BLaER1 treated with 17β-estradiol and CSF1 and Interleukin-3, amounts not matched to agents 10 nM and 100 nM (cell line): ENCODE results near the gene MAN1C1.

ENCODE experiments used
- H3K27ac ChIP-seq, 11 experiments: shearing (Covaris generic); formaldehyde crosslinking; 2 replicates each; pipeline ENCODE4 v1.8.1; 2022
- H3K27me3 ChIP-seq, 11 experiments: shearing (Covaris generic); formaldehyde crosslinking; 2 replicates each; pipeline ENCODE4 v1.8.1; 2022
- H3K36me3 ChIP-seq, 11 experiments: shearing (Covaris generic); formaldehyde crosslinking; 2 replicates each; pipeline ENCODE4 v1.8.1; 2022
- H3K4me1 ChIP-seq, 10 experiments: shearing (Covaris generic); formaldehyde crosslinking; 2 replicates each; pipeline ENCODE4 v1.8.1; 2022
- H3K4me2 ChIP-seq, 11 experiments: shearing (Covaris generic); formaldehyde crosslinking; 2 replicates each; pipeline ENCODE4 v1.8.1; 2022
- H3K4me3 ChIP-seq, 10 experiments: shearing (Covaris generic); formaldehyde crosslinking; 2 replicates each; pipeline ENCODE4 v1.8.1; 2022
- H3K9ac ChIP-seq, 11 experiments: shearing (Covaris generic); formaldehyde crosslinking; 2 replicates each; pipeline ENCODE4 v1.8.1; 2022
- H3K9me3 ChIP-seq, 11 experiments: shearing (Covaris generic); formaldehyde crosslinking; replicated peaks in 1 of 11; 2 replicates each; pipeline ENCODE4 v1.8.1; 2022
- H4K20me1 ChIP-seq, 11 experiments: shearing (Covaris generic); formaldehyde crosslinking; 2 replicates each; pipeline ENCODE4 v1.8.1; 2022
- Cebpa-rat ChIP-seq, 11 experiments: shearing (Covaris generic); IDR thresholded peaks; 2 replicates each; pipeline ENCODE4 v1.8.1; 2022

MAN1C1 gene

GRCh38 chr1:25615172-25615541, 1.4 kb upstream of the MAN1C1 start:
- Histone ChIP-seq H3K4me2 (peak overlapping the region in 10 of 11 experiments; percentile 99 to 100 (median 100); a peak in 17 of 22 replicates), H3K27ac (no peak overlapping the region), H4K20me1 (peaks cover 0 to 34% (median 11%) of the 10 kb centered on the region in 11 experiments; a peak in 13 of 22 replicates), H3K9me3 (no peaks in the 10 kb centered on the region), H3K4me3 (no peak overlapping the region), H3K27me3 (peaks cover 23 to 40% (median 32%) of the 10 kb centered on the region in 11 experiments), H3K4me1 (peaks cover 11 to 49% (median 30%) of the 10 kb centered on the region in 10 experiments), H3K36me3 (no peaks in the 10 kb centered on the region), H3K9ac (no peak overlapping the region)
- no peak for TF ChIP-seq Cebpa-rat (IDR thresholded peaks at IDR 0.05)

DNA sequence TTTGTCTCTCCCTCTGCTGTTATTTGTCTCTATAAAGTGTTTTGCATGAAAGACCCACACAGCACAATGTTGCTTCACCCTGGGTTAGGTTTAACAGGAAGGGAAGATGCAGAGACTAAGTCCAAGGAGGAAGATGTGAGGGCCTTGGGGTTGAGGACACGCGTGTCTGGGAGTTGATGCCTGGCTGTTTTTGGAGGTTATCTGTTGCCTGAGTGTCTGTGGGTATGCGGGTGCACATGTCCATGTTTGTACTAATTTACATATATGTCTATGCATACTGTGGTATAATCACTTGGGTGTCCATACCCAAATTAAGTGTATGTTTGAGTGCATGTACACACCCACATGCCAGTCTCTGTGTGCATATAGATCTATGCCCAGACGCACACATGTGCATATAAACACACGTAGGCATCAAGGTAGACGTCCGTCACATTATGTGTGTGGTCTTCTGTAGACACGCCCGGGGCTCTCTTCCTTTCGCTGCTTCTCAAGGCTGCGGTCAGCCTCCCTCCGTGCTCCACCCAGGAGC, 962 bp upstream of the MAN1C1 start:
- H3K27ac ChIP-seq: peak overlapping the region in 2 of 11 experiments; percentile 64; a peak in 4 of 22 replicates
- no peaks in the 10 kb centered on the region for H3K9me3 ChIP-seq
- TF ChIP-seq Cebpa-rat (IDR thresholded peaks at IDR 0.05): no peak
- peaks cover 0 to 38% (median 11%) of the 10 kb centered on the region in 11 experiments; a peak in 13 of 22 replicates for H4K20me1 ChIP-seq
- peak overlapping the region; percentile 97 to 100 (median 100) for H3K4me2 ChIP-seq
- H3K36me3 ChIP-seq: no peaks in the 10 kb centered on the region
- H3K27me3 ChIP-seq: peaks cover 23 to 45% (median 32%) of the 10 kb centered on the region in 11 experiments
- peak overlapping the region; percentile 69 to 82 (median 75) for H3K4me3 ChIP-seq
- H3K9ac ChIP-seq: peak overlapping the region in 8 of 11 experiments; percentile 51 to 72 (median 69); a peak in 13 of 22 replicates
- peaks cover 11 to 49% (median 30%) of the 10 kb centered on the region in 10 experiments for H3K4me1 ChIP-seq

DNA sequence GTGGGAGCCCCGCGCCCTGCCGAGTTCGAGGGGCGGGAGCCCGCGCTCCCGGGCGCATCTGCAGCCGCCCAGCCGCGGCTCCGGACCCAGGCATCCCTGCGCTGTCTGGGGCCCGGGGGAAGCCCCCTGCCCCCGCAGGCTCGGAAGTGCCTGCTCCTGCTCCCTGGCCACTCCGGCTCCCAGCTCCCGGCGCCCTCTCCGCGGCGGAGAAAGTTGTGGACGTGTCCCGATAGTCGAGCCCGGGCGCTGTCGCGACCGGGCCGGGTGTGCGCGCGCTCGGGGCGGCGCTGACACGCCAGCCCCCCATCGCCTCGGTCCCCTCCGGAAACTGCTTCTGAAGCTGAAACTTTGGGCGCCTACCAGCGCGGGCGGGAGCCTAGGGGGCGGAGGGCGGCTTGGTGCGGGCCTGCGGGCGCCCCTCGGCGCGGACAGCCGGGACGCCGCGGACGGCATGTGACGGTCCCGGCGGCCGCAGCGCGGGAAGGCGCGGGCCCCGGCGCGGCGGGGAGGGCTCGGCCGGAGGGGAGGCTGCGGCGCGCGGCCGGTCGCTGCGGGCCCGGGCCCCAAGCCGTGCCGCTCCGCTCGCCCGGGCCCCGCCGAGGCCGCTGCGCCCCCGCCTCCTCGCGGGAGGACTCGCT, 515 bp downstream of the MAN1C1 start:
- no peak for TF ChIP-seq Cebpa-rat (IDR thresholded peaks at IDR 0.05)
- peaks cover 0 to 38% (median 11%) of the 10 kb centered on the region in 11 experiments; a peak in 13 of 22 replicates for H4K20me1 ChIP-seq
- H3K36me3 ChIP-seq: no peaks in the 10 kb centered on the region
- peak overlapping the region; percentile 97 to 100 (median 100) for H3K4me2 ChIP-seq
- H3K27me3 ChIP-seq: peaks cover 23 to 53% (median 32%) of the 10 kb centered on the region in 11 experiments
- peaks cover 11 to 42% (median 30%) of the 10 kb centered on the region in 10 experiments for H3K4me1 ChIP-seq
- peak overlapping the region in 9 of 11 experiments; percentile 11 to 44 (median 26); a peak in 13 of 22 replicates for H3K27ac ChIP-seq
- H3K9me3 ChIP-seq: no peaks in the 10 kb centered on the region
- peak overlapping the region; percentile 59 to 81 (median 74) for H3K9ac ChIP-seq
- peak overlapping the region; percentile 69 to 82 (median 75) for H3K4me3 ChIP-seq

DNA sequence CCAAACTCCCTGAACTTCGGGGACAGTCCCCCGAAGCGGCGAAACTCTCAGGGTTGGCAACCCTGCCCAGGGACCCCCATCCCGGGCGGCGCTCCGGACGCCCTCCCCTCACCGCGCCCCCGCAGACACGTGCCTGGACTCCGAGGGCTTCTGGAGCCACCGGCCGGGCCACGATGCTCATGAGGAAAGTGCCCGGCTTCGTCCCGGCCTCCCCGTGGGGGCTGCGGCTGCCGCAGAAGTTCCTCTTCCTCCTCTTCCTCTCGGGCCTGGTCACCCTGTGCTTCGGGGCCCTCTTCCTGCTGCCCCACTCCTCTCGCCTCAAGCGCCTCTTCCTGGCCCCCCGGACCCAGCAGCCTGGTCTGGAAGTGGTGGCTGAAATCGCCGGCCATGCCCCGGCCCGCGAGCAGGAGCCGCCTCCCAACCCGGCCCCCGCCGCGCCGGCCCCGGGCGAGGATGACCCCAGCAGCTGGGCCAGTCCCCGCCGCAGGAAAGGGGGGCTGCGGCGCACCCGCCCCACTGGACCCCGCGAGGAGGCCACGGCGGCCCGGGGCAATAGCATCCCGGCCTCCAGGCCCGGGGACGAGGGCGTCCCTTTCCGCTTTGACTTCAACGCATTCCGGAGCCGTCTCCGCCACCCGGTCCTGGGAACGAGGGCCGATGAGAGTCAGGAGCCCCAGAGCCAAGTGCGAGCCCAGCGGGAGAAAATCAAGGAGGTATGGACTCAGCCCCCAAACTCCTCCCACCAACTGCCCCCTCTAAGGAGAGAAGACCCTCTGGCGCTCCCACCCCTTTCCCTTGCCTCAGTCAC, 1.2 kb downstream of the MAN1C1 start:
- TF ChIP-seq Cebpa-rat (IDR thresholded peaks at IDR 0.05): no peak
- Histone ChIP-seq H3K4me2 (peak overlapping the region; percentile 97 to 100 (median 100)), H3K9ac (peak overlapping the region; percentile 59 to 81 (median 74)), H3K4me1 (peaks cover 11 to 42% (median 30%) of the 10 kb centered on the region in 10 experiments), H3K4me3 (peak overlapping the region; percentile 69 to 82 (median 75)), H3K36me3 (no peaks in the 10 kb centered on the region), H4K20me1 (peaks cover 0 to 45% (median 11%) of the 10 kb centered on the region in 11 experiments; a peak in 13 of 22 replicates), H3K27ac (peak overlapping the region in 9 of 11 experiments; percentile 11 to 44 (median 26); a peak in 10 of 22 replicates), H3K9me3 (no peaks in the 10 kb centered on the region), H3K27me3 (peaks cover 23 to 53% (median 32%) of the 10 kb centered on the region in 11 experiments)

- no peaks in the 10 kb centered on the region for H3K9me3 ChIP-seq
- peaks cover 23 to 53% (median 32%) of the 10 kb centered on the region in 11 experiments for H3K27me3 ChIP-seq
- H4K20me1 ChIP-seq: peaks cover 0 to 51% (median 11%) of the 10 kb centered on the region in 11 experiments; a peak in 13 of 22 replicates
- peaks cover 11 to 42% (median 30%) of the 10 kb centered on the region in 10 experiments for H3K4me1 ChIP-seq
- H3K27ac ChIP-seq: no peak overlapping the region
- peak overlapping the region in 1 of 11 experiments; percentile 81; a peak in 3 of 22 replicates for H3K9ac ChIP-seq
- no peaks in the 10 kb centered on the region for H3K36me3 ChIP-seq
- H3K4me2 ChIP-seq: peak overlapping the region in 10 of 11 experiments; percentile 97 to 100 (median 100); a peak in 17 of 22 replicates
- H3K4me3 ChIP-seq: peak overlapping the region in 4 of 10 experiments; percentile 74 to 82 (median 80); a peak in 5 of 20 replicates
- no peak for TF ChIP-seq Cebpa-rat (IDR thresholded peaks at IDR 0.05)
Observed at GRCh38 chr1:25618433-25618808, 1.8 kb downstream of the MAN1C1 start.

GRCh38 chr1:25619101-25619890, 2.7 kb downstream of the MAN1C1 start:
- Histone ChIP-seq H3K4me3 (peak overlapping the region in 1 of 10 experiments; percentile 82; a peak in 1 of 20 replicates), H3K4me2 (peak overlapping the region in 2 of 11 experiments; percentile 97 to 100; a peak in 4 of 22 replicates), H3K27me3 (peaks cover 23 to 53% (median 32%) of the 10 kb centered on the region in 11 experiments)

GRCh38 chr1:25620211-25620610, 3.6 kb downstream of the MAN1C1 start:
- Histone ChIP-seq H3K4me2 (peak overlapping the region in 2 of 11 experiments; percentile 97 to 100; a peak in 2 of 22 replicates), H3K27ac (no peak overlapping the region), H3K9me3 (no peaks in the 10 kb centered on the region; a peak in 1 of 22 replicates), H3K36me3 (no peaks in the 10 kb centered on the region), H3K9ac (no peak overlapping the region), H4K20me1 (peaks cover 0 to 61% (median 11%) of the 10 kb centered on the region in 11 experiments; a peak in 13 of 22 replicates), H3K4me3 (no peak overlapping the region), H3K27me3 (peaks cover 23 to 48% (median 32%) of the 10 kb centered on the region in 11 experiments), H3K4me1 (peaks cover 11 to 46% (median 41%) of the 10 kb centered on the region in 10 experiments)
- no peak for TF ChIP-seq Cebpa-rat (IDR thresholded peaks at IDR 0.05)

More at GRCh38 chr1:25619101-25619890, 2.7 kb downstream of the MAN1C1 start:
- TF ChIP-seq Cebpa-rat (IDR thresholded peaks at IDR 0.05): no peak
- peaks cover 11 to 51% (median 39%) of the 10 kb centered on the region in 10 experiments for H3K4me1 ChIP-seq
- H3K9ac ChIP-seq: no peak overlapping the region
- H3K27ac ChIP-seq: no peak overlapping the region
- H3K9me3 ChIP-seq: no peaks in the 10 kb centered on the region
- peaks cover 0 to 60% (median 11%) of the 10 kb centered on the region in 11 experiments; a peak in 13 of 22 replicates for H4K20me1 ChIP-seq
- no peaks in the 10 kb centered on the region for H3K36me3 ChIP-seq
